Astrocyte of the cerebellum (primary cell): Measurements from ENCODE around the gene ANGPTL8.

ENCODE experiments used
- DNase-seq: peaks from one replicate; pipeline ENCODE4 v3.0.0-alpha.2; 2011; ENCODE audit warnings: low read depth
- H3K4me3 ChIP-seq: 2 replicates; pipeline ENCODE4 v1.5.1; 2011; ENCODE audit warnings: mild to moderate bottlenecking, low read depth, low read length, moderate library complexity
- in situ Hi-C: cut with HindIII; loops from 2 replicates; pipeline ENCODE4 v1.10.0; 2017; ENCODE audit warnings: low sequenced_read_pairs
- TF ChIP-seq, protein P1 (sequence below): IDR thresholded peaks from 2 replicates; pipeline ENCODE4 v1.5.1; 2012; ENCODE audit warnings: low read length, low read depth, moderate library complexity, mild to moderate bottlenecking; ENCODE audit errors: missing control alignments

Gene ANGPTL8

GRCh38 chr19:11247391-11247790 is 8.0 kb downstream of the ANGPTL8 start:
- TF ChIP-seq, protein P1, sequence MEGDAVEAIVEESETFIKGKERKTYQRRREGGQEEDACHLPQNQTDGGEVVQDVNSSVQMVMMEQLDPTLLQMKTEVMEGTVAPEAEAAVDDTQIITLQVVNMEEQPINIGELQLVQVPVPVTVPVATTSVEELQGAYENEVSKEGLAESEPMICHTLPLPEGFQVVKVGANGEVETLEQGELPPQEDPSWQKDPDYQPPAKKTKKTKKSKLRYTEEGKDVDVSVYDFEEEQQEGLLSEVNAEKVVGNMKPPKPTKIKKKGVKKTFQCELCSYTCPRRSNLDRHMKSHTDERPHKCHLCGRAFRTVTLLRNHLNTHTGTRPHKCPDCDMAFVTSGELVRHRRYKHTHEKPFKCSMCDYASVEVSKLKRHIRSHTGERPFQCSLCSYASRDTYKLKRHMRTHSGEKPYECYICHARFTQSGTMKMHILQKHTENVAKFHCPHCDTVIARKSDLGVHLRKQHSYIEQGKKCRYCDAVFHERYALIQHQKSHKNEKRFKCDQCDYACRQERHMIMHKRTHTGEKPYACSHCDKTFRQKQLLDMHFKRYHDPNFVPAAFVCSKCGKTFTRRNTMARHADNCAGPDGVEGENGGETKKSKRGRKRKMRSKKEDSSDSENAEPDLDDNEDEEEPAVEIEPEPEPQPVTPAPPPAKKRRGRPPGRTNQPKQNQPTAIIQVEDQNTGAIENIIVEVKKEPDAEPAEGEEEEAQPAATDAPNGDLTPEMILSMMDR = no peak
- DNase-seq = no peak
- no peak overlapping the region for H3K4me3 ChIP-seq
- in situ Hi-C loops = no loop called here

DNA sequence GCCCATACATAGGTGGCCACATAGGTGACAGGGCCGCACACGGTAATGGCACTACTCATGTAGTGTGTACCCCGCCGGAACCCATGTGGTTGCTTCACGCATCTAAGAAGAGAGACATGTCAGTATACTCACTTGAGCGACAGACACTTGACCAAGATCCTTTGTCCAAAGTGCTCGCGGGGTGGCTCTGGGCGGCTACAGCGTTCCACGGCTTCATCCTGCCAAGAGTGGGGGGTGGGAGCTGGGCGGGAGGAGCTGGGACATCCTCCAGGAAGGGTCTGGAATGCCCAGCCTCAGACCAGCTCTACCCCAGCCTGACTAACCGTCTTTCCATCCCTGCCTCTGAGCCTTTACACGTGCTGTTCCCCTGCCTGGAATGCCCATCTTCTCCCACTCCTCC is 8.5 kb downstream of the ANGPTL8 start:
- H3K4me3 ChIP-seq = no peak overlapping the region
- no peak for DNase-seq
- in situ Hi-C loops = no loop called here
- TF ChIP-seq, protein P1 = no peak

DNA sequence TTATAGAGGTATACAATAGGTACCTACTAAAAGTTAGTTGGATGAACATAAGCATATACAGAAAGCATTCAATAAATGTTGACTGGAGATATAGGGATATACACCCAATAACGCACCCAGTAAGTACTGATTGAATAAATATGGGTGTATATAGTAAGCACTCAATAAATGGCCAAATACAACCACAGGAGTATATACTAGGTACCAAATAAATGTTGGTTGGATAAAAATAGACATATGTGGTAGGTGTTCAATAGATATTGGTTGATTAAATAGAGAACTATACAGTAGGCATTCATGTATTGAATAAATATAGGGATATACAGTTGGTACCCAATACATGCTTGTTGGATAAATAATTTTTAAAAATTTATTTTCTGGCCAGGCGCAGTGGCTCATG is 9.4 kb downstream of the ANGPTL8 start:
- H3K4me3 ChIP-seq = no peak overlapping the region
- TF ChIP-seq, protein P1 = no peak
- in situ Hi-C loops = no loop called here
- DNase-seq = no peak

GRCh38 chr19:11251217-11251616 is 11.8 kb downstream of the ANGPTL8 start:
- H3K4me3 ChIP-seq = no peak overlapping the region
- no peak for DNase-seq
- TF ChIP-seq, protein P1 = no peak
- in situ Hi-C loops = no loop called here

- TF ChIP-seq, protein P1 = no peak
- no peak overlapping the region for H3K4me3 ChIP-seq
- in situ Hi-C loops = no loop called here
- DNase-seq = no peak
These were observed 12.4 kb downstream of the ANGPTL8 start for GRCh38 chr19:11251650-11252314.

- DNase-seq = no peak
- in situ Hi-C loops = no loop called here
- no peak overlapping the region for H3K4me3 ChIP-seq
- TF ChIP-seq, protein P1 = no peak
These were observed 13.4 kb downstream of the ANGPTL8 start for GRCh38 chr19:11252665-11253355.
